KMS-11 (cell line): ENCODE results near the gene LARGE1.

Experiments
- H2AFZ ChIP-seq: fragments of 200-600 bp; sonication (generic); 2 replicates; pipeline ENCODE4 v1.6.1; 2016; ENCODE audit warnings: antibody characterized with exemption, mixed run types, low read depth
- H3K27ac ChIP-seq: fragments of 200-600 bp; sonication (generic); 2 replicates; pipeline ENCODE4 v1.6.1; 2016; ENCODE audit warnings: mild to moderate bottlenecking, mixed run types
- H3K27me3 ChIP-seq: fragments of 200-600 bp; sonication (generic); 2 replicates; pipeline ENCODE4 v1.6.1; 2017; ENCODE audit warnings: mild to moderate bottlenecking, low read depth, mixed run types, moderate library complexity; ENCODE audit not compliant: insufficient read depth
- H3K36me3 ChIP-seq: fragments of 200-600 bp; sonication (generic); 2 replicates; pipeline ENCODE4 v1.6.1; 2017; ENCODE audit warnings: mild to moderate bottlenecking, mixed run types; ENCODE audit not compliant: insufficient read depth
- H3K4me1 ChIP-seq: fragments of 200-600 bp; sonication (generic); 2 replicates; pipeline ENCODE4 v1.6.1; 2016; ENCODE audit warnings: mild to moderate bottlenecking, low read depth, mixed run types; ENCODE audit not compliant: poor library complexity, severe bottlenecking
- H3K4me2 ChIP-seq: fragments of 200-600 bp; sonication (generic); 2 replicates; pipeline ENCODE4 v1.7.0; 2016; ENCODE audit warnings: mild to moderate bottlenecking, mixed run types
- H3K4me3 ChIP-seq: fragments of 200-600 bp; sonication (generic); IDR thresholded peaks from 2 replicates; pipeline ENCODE4 v1.6.1; 2017; ENCODE audit warnings: low read depth, low read length, mixed read lengths; ENCODE audit not compliant: insufficient read depth
- H3K79me2 ChIP-seq: fragments of 200-600 bp; sonication (generic); 2 replicates; pipeline ENCODE4 v1.6.1; 2016; ENCODE audit warnings: low read depth, mixed run types; ENCODE audit not compliant: insufficient read depth
- H3K9ac ChIP-seq: fragments of 200-600 bp; sonication (generic); 2 replicates; pipeline ENCODE4 v1.6.1; 2016; ENCODE audit warnings: mild to moderate bottlenecking, mixed run types
- H4K20me1 ChIP-seq: fragments of 200-600 bp; sonication (generic); 2 replicates; pipeline ENCODE4 v1.6.1; 2016; ENCODE audit warnings: mild to moderate bottlenecking, mixed run types; ENCODE audit not compliant: insufficient read depth
- CTCF ChIP-seq: fragments of 200-600 bp; sonication (generic); conservative IDR thresholded peaks from 2 replicates; pipeline ENCODE4 v1.6.1; 2017; ENCODE audit warnings: low read depth, mild to moderate bottlenecking, antibody characterized with exemption, low read length, moderate library complexity, mixed read lengths

The LARGE1 gene

DNA sequence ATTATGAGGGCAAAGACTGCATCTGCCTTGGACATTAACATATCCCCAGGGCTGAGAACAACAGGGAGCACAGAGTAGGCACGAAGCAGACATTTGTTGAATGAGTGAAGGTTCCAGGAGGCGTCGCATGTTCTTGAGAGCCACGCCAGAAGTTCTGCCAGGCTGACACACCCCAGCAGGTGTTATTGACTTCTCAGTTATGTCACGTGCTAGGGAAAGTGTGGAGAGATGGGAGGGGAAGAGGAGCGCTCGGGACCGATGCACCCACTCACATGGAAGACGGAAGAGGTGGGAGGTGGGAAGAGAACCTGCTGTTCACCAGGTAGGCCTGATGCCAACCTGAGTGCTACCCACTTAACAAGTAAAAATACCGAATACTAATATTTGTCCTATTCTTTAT is 232.8 kb downstream of the LARGE1 start:
- no peak overlapping the region for H3K9ac ChIP-seq
- H3K4me3 ChIP-seq, result no peak overlapping the region
- TF ChIP-seq CTCF, result no peak
- H2AFZ ChIP-seq, result no peak overlapping the region
- no peaks in the 10 kb centered on the region for H3K79me2 ChIP-seq
- H3K27me3 ChIP-seq, result no peaks in the 10 kb centered on the region
- no peak overlapping the region for H3K4me2 ChIP-seq
- no peak overlapping the region for H3K27ac ChIP-seq
- H4K20me1 ChIP-seq, result no peaks in the 10 kb centered on the region
- H3K36me3 ChIP-seq, result no peaks in the 10 kb centered on the region
- H3K4me1 ChIP-seq, result no peaks in the 10 kb centered on the region

DNA sequence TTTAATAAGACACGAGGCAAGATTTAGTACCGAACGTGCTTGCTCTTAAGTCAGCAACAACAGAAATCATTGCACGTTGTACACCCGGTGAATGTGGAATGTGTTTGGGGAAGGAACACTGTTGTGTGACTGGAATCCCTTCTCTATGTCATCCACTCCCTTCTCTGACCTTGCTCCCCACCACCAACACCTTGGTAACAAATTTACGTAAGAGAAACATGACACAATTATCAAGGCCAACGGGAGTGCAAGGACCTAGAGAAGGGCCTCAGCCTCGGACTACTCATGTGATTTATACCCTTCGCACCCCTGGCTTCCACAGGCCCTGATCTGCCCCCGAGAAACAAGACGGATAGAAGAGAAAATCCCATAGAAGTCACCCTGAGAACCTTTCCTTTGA is 236.2 kb downstream of the LARGE1 start:
- Histone ChIP-seq H3K9ac (no peak overlapping the region), H3K27me3 (no peaks in the 10 kb centered on the region), H2AFZ (no peak overlapping the region), H3K79me2 (no peaks in the 10 kb centered on the region), H3K4me1 (no peaks in the 10 kb centered on the region), H3K27ac (no peak overlapping the region), H3K4me2 (no peak overlapping the region), H4K20me1 (no peaks in the 10 kb centered on the region), H3K36me3 (no peaks in the 10 kb centered on the region), H3K4me3 (no peak overlapping the region)
- TF ChIP-seq CTCF, result no peak

DNA sequence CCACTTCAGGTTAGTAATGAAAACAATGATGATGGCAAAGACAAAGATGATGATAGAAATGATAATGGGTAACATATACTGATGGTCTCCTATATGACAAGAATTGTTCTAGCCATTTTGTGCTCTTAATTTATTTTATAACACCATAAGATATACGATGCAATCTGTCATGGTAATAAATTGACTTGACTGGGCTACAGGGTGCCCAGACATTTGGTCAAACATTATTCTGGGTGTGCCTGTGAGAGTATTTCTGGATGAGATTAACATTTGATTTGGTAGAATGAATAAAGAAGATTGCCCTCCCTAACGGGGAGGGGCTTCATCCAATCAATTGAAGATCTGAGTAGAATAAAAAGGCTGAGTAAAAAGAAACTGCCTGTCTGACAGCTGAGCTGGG is 237.3 kb downstream of the LARGE1 start:
- Histone ChIP-seq H3K4me2 (no peak overlapping the region), H3K4me3 (no peak overlapping the region), H3K79me2 (no peaks in the 10 kb centered on the region), H3K36me3 (no peaks in the 10 kb centered on the region), H4K20me1 (no peaks in the 10 kb centered on the region), H3K9ac (no peak overlapping the region), H2AFZ (no peak overlapping the region), H3K4me1 (no peaks in the 10 kb centered on the region), H3K27me3 (no peaks in the 10 kb centered on the region), H3K27ac (no peak overlapping the region)
- TF ChIP-seq CTCF, result no peak

DNA sequence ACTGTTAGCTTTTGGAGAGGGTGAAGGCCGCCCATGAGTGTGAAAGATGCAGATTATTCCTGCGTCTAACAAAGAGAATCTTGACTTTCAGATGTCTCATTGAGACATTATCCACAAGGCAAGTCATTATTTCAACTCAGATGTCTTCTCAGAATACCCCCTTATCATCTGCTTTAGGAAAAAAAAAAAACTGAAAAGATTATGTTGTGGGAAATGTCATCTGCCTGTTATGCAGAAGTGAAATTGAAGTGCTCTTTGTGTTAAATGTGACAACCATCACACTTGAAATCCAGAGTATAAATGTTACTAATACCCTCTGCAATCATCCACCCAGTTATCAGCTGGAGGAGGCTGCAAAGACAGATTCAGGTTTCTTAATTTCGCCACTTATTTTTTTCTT is 239.6 kb downstream of the LARGE1 start:
- Histone ChIP-seq H3K27ac (no peak overlapping the region), H4K20me1 (no peaks in the 10 kb centered on the region), H3K36me3 (no peaks in the 10 kb centered on the region), H2AFZ (no peak overlapping the region), H3K27me3 (no peaks in the 10 kb centered on the region), H3K4me1 (no peaks in the 10 kb centered on the region), H3K79me2 (no peaks in the 10 kb centered on the region), H3K9ac (no peak overlapping the region), H3K4me2 (no peak overlapping the region), H3K4me3 (no peak overlapping the region)
- no peak for TF ChIP-seq CTCF

DNA sequence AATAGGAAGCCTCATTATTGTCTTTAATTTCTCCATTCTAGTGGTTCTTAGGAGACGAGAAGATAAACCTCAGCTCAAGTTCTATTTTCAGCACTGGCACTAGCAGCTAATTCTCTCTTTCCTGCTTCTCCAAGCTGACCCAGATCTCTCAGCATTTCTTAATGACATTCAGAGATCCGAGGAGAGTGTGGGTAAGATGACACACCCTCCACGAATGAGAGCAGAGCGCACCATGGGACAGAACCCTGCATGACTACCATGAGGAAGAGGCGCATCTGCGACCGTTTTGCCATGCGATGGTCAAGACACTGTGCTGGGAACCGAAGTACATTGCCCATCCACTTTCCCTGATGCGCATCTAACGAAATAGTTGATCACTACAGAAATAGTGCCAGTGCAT is 241.8 kb downstream of the LARGE1 start:
- no peak overlapping the region for H3K4me2 ChIP-seq
- no peak overlapping the region for H3K27ac ChIP-seq
- no peak for TF ChIP-seq CTCF
- no peak overlapping the region for H3K9ac ChIP-seq
- no peak overlapping the region for H3K4me3 ChIP-seq
- H4K20me1 ChIP-seq, result no peaks in the 10 kb centered on the region
- no peaks in the 10 kb centered on the region for H3K36me3 ChIP-seq
- no peak overlapping the region for H2AFZ ChIP-seq
- no peaks in the 10 kb centered on the region for H3K27me3 ChIP-seq
- H3K79me2 ChIP-seq, result no peaks in the 10 kb centered on the region
- H3K4me1 ChIP-seq, result no peaks in the 10 kb centered on the region
